ENCODE data around the gene ETDA.
"Not testable (repeated sequence)": the region's sequence is repeated elsewhere in the genome, so short reads cannot be mapped to it uniquely, and the experiment has no call there.

The ETDA gene

DNA sequence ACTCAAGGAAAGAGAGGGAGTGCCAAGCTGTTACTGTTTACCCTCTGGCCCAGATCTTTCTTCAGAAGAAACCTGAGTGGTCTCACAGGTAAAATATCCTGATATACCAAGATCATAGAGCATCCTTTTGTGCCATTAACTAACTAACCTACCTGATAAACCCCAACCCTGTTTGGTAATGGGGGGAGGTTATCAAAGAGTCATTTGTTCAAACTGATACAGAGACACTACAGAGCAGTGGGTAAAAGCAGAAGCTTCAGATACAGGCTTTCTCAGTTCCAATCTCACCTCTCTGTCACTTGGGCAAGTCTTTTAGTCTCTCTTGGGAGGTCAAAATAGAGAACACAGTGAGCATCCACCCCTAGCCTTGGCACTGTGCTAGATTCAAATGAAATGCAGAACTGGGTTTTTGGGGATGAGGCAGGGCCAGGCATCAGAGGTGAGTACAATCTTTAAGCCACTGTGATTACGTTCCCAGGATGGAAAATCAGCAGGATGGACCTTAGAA, at the start of gene ETDA:
Gene ETDA, plus strand, starts transcription at position 51 of the 508 bp plus-strand sequence. CDS start 1,216 bp downstream, outside the sequence.
- not testable (repeated sequence) for DNase-seq

DNA sequence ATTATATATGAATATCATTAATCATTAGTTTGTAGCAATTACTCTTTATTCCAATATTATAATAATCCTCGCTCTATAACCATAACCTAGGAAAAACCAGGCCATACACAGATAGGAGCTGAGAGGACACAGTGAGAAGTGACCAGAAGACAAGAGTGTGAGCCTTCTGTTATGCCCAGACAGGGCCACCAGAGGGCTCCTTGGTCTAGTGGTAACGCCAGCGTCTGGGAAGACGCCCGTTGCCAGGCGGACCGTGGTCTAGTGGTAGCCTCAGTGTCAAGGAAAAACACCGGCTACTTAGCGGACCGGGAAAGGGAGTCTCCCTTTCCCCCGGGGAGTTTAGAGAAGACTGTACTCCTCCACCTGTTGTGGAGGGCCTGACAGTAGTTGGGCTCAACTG, 45.4 kb upstream of the ETDA start:
- not testable (repeated sequence) for DNase-seq

DNA sequence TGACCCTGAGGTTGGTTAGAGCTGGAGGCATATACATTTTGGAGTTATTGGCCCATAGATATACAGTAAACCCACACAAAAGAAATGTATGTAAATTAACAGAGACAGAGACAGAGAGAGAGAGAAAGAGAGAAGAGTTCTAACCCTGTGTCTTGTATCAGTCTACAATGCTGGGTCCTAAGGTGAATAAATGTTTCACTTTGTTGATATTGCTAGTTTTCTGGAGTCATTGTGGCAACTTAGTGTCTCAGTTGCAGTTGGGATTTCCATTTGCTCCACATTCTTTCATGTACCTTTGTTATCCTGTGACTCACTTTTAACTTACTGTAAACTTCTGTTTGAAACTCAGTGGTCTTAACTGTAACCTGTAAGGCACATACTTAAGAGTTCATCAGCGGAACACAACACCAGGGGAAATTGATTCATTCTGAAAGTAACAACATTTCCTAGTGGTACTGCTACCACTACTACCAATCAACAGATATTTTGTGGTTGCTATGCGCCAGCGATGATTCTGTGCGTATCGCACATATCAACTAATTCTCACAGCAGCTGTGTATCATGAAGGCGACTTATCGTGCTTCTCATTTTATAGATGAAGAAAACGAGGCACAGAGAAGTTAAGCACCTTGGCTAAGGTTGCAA, 38.5 kb upstream of the ETDA start:
- no peak for DNase-seq

DNA sequence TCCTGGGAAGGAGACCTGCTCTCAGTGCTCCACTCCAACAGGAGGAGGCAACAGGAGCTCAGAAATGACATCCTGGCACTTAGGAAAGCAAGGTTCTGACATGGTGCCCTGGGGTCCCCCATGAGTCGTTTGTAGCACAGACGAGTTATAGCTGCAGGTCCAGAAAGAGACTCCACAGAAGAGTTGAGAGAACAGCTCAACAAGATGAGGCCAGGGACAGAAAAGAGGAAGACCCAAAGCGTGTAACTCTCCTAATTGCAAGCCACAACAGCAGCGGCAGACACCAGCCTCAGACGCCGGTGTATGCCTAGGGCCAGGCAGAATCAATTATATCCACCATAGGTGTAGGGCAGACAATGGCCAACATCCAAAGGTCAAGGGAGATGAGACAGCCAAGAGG, 5.9 kb upstream of the ETDA start:
- not testable (repeated sequence) for DNase-seq

DNA sequence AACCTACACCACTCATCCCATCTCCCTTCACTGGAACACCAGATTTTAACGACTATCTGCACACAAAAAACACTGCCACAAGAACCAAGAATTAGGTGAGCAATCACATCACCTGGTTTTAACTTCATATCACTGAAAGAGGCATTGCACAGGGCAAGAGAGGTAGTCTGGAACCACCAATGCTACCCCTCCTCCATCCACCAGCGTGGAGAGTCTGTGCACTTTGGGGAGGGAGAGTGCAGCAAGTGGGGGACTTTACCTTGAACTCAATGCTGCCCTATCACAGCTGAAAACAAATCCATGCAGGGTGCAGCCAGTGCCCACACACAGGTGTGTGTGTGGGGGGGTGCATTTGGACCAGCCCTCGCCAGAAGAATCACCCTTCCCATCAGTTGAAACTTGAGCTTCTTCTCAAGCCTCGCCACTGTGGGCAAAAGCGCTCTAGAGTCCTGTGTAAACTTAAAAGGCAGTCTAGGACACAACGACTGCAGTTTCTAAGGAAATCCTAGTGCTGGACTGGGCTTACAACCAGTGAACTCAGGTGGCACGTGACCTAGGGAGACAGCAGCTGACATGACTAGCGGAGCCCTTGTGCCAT, 4.3 kb downstream of the ETDA start:
- DNase-seq, result not testable (repeated sequence)

DNA sequence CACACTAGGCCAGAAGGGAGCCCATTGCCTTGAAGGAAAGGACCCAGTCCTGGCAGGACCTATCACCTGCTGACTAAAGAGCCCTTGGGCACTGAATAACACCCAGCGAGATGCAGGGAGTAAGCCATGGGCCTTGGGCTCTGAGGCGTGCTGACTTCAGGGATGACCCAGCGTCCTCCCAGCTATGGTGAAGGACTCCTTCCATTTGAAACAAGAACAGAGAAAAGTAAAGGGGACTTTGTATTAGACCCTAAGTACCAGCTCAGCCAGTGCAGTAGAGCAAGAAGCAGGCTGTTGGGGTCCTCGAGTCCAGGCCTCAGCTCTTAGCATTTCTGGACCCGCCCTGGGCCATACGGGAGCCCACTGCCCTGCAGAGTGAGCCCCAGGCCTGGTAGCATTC, 5.1 kb downstream of the ETDA start:
- no peak for DNase-seq

DNA sequence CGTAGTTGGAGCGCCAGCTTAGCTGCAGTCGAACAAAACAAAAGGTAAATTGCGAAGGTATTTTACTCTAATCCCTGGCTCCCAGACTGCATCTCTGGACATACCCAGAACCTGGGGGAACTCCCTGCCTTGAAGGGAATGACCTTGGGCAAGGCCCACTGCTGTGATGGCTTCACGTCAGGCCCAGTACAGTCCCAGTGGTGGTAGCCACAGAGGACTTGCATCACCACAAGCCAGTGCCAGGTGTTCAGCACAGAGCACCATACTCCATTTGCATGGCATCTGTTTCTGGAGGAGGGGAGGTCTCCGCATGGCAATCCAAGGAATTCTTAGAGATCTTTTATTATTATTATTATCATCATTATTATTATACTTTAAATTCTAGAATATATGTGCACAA, 5.6 kb downstream of the ETDA start:
- DNase-seq, result no peak

DNA sequence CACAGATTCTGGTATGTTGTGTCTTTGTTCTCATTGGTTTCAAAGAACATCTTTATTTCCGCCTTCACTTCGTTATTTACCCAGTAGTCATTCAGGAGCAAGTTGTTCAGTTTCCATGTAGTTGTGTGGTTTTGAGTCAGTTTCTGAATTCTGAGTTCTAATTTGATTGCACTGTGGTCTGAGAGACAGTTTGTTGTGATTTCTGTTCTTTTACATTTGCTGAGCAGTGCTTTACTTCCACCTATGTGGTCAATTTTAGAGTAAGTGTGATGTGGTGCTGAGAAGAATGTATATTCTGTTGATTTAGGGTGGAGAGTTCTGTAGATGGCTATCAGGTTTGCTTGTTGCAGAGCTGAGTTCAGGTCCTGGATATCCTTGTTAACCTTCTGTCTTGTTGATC, 9.1 kb downstream of the ETDA start:
- not testable (repeated sequence) for DNase-seq

DNA sequence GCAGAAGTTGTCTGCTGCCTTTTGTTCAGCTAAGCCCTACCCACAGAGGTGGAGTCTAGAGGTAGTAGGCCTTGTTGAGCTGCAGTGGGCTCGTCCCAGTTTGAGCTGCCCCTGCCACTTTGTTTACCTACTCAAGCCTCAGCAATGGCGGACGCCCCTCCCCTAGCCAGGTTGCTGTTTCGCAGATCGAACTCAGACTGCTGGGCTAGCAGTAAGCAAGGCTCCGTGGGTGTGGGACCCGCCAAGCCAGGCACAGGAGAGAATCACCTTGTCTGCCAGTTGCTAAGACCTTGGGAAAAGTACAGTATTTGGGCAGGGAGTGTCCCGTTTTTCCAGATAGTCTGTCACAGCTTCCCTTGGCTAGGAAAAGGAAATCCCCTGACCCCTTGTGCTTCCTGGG, 11.5 kb downstream of the ETDA start:
- not testable (repeated sequence) for DNase-seq

DNA sequence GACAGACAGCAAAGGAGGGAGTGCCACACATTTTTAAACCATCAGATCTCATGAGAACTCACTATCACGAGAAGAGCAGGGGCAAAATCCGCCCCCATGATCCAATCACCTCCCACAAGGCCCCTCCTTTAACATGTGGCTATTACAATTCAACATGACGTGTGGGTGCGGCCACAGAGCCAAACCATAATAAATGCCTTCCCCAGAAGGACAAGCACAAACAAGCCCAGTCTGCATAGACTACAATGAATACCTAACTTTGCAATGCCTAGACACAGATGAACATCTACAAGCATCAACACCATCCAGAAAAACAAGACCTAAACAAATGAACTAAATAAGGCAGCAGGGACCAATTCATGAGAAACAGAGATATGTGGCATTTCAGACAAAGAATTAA, 12.3 kb downstream of the ETDA start:
- no peak for DNase-seq

DNA sequence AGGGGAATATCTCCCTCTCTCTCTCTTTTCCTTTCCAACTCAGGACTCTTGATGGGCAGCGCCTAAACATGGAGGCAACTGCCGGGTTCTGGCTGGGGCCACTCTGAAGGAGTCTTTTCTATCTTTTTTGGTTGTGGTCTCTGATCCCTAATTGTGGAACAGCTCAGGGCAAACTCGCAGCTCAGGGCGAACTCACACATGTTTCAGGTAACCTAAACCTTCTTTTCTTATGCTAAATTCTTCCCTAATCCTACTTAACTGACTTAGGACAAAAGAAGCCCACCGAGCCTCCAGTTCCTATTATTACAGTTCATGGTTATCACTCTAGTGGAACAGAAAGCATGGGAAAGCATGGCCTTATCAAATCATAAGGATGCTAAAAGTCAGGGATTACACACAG, 21.3 kb downstream of the ETDA start:
- no peak for DNase-seq

DNA sequence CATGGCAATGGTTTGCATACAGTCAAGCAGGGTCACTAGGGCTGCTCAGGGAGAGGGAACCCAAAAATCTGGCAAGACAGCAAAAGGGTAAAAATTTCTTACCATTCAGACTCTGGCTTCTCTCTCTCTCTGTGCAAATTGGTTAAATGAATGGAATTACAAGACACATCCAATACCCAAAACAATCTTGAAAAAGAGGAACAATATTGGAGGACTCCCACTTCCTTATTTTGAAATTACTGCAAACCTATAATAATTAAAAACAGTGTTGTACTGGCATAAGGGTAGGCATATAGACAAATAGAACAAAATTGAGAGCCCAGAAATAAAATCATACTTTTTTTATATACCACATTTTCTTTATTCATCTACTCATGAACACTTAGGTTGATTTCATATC, 24.1 kb downstream of the ETDA start:
- DNase-seq, result no peak

DNA sequence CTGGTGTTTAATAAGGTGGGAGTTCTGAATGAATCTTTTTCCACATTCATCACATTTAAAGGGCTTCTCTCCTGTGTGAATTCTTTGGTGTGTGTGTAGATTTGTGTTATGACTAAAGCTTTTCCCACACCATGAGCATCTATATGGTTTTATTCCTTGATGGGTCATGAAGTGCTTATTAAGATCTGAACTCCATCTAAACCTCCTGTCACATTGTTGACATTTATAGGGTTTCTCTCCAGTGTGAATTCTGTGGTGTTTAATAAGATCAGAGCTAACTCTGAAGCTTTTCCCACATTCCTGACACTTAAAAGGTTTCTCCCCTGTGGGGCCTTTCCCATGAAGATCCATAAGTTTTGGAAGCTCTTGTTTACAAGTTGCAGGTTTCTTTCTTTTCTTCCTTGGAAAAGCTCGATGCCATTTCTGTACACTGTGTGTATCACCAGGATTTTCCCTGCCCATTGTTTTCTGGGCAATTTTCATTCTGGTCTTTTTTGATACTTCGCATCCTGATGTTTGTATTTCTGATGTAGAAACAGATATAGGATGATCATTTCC, 35.5 kb downstream of the ETDA start:
- DNase-seq, result no peak

DNA sequence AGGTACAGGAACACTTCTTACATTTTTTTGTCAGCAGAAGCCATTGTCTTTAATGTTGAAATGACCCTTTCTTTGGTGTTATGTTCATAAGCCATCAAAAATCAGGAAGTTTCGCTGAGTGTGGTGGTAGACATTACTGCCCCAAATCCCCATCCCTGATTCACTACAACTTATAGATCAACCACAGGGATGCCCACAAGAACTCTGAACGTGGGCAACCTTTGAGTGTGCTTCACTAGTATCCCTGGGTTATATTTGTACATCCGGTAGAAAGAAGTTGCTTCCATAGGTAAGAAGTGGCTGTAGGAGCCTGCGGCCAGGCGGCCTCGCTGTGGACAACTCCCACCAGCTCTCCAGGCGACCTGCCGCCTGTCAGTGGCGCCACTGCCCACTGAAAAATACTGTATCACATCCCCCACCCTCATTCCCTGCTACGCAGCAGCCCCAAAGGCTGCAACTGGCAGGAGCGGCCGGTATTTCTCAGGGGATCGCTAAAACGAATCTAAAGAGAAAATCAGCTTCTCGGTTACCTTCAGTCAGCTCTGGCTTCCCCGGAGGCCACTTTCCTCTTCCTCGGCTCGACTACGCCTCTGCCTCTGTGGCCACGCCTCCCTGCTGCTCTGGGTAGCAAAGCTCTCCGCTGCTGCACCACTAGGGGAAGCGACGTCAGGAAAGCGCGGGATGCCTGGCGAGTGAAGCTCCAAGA, 43.5 kb downstream of the ETDA start:
- peak; percentile 0 for DNase-seq

DNA sequence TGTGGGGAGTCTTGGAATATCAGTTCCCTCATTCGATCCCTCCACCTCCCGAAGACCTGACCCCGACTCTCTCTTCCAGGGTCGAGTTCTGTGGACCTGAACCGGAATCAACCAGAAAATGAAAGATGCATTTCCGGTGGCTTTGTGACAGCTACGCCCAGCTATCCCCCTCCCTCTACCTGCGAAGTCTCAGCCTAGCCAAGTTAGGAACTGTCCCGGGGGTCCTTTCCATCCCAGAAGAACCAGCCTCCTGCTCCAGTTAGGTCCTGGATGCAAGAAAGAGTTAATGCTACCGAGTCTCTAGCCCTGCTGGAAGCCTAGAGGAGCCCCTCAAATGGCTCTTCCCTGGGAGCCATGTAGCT, 44.1 kb downstream of the ETDA start:
- DNase-seq, result no peak

DNA sequence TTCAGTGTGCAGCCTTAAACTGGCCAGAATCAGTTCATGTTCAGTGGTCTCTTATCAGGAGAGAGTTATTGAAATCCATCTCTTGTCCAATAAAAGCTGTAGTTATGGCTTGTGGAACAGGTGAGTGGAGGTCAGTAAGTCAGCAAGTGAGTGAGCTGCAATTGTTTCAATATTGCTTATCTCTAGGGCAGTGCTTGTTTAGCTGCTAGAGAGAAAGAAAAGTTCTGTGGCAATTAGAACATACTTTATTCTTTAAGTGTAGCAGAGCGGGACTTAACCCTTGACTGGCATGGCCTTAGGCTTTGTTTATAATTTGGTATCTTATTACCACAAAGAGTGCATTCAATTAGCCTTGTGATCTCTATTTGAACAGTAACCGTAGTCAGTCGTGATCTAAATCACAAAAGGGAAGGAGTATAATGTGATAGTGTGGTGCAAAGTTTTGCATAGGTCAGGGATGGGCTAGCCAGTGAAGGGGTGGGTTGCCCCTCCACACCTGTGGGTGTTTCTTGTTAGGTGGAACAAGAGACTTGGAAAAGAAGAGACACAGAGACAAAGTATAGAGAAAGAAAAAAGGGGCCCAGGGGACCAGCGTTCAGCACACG, 50.5 kb downstream of the ETDA start:
- DNase-seq, result peak; percentile 6

All from NCI-H526 treated with DMSO at 0.1 percent for 48 hours (cell line).